GM19468 (cell line): ENCODE measurements around the gene SOBP.

Experiments
- ATAC-seq: cut with Tn5 transposase; IDR thresholded peaks from one replicate; pipeline ENCODE4 v1.9.1; 2021; ENCODE audit warnings: mild to moderate bottlenecking, moderate library complexity, moderate number of reproducible peaks; ENCODE audit not compliant: unreplicated experiment; ENCODE audit errors: extremely low read depth

The SOBP gene

GRCh38 chr6:107699697-107700325, 209.9 kb downstream of the SOBP start:
- no peak for ATAC-seq

GRCh38 chr6:107703606-107704005, 213.7 kb downstream of the SOBP start:
- ATAC-seq, result no peak

GRCh38 chr6:107704347-107705013, 214.6 kb downstream of the SOBP start:
- ATAC-seq, result no peak

DNA sequence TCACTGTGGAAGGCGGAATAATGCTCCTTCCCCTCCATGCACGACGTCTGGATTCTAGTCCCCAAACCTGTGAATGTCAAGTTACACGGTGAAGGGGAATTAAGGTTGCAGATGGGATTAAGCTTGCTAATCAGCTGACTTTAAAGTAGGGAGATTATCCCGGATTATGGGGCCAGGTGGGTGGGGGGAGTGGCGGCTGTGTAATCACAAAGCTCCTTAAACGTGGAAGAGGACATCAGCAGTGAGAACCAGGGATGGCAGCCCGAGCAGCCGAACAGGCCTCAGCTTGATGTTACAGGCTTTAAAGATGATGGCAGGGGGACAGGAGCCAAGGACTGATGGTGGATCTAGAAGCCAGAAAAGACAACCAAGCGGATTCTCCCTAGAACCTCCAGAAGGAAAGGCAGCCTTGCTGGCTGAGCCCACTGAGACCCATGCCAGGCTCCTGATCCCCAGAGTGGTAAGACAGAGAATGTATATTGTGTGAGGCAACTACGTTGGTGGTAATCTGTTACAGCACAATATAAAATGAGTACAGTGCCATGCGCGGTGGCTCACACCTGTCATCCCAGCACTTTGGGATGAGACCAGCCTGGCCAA, 216.7 kb downstream of the SOBP start:
- no peak for ATAC-seq

- no peak for ATAC-seq
Measured at GRCh38 chr6:107707346-107708275, 217.7 kb downstream of the SOBP start.

GRCh38 chr6:107708435-107708834, 218.5 kb downstream of the SOBP start:
- no peak for ATAC-seq

DNA sequence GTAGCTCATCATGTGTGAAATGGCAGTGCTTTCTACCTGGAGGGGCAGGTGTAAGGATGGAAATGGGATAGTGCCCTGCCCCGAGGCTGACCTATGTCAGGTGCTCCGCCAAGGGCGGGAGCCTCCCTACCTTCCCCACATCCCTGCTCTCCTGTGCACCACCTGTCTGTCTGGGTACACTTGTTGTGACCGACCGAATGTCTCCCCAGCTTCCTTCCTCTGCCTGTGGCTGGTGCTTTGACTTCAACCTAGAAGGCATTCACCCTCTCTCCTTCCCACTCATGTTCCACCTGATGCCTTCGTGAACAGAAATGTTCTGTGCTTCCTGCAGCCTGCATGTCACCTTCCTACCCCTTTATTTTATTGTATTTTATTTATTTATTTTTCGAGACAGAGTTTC, 219.4 kb downstream of the SOBP start:
- no peak for ATAC-seq
